ENCODE results near the gene CCNYL1.

- no peak for TF ChIP-seq CTCF (conservative IDR thresholded peaks at IDR 0.05)
- TF ChIP-seq ZFX (IDR thresholded peaks at IDR 0.05), result no peak
These were observed 72.1 kb downstream of the CCNYL1 start for GRCh38 chr2:207783514-207783913.

Measured in C4-2B (cell line).